Measurements from ENCODE around the gene COL1A2.

COL1A2 gene

GRCh38 chr7:94382132-94382531, 12.6 kb upstream of the COL1A2 start:
- H3K9me3 ChIP-seq (ENCODE audit: control insufficient read depth, insufficient read depth, low read length), result no peaks in the 10 kb centered on the region
- WGBS (ENCODE audit: insufficient coverage, insufficient read length), result 100% methylated on average over 2 of the region's 3 CpGs
- no peak overlapping the region for H3K27ac ChIP-seq (ENCODE audit: low read length)
- H3K4me3 ChIP-seq (ENCODE audit: low read length), result no peak overlapping the region
- no peaks in the 10 kb centered on the region for H3K27me3 ChIP-seq (ENCODE audit: control insufficient read depth, insufficient read depth, low read length)
- DNase-seq (ENCODE audit: low read depth, low spot score), result no peak
- no peaks in the 10 kb centered on the region for H3K36me3 ChIP-seq (ENCODE audit: control insufficient read depth, insufficient read depth, low read length)
- 0 out of 2 replicates have a peak, but pooled peaks cover 2% of the 10 kb centered on the region for H3K4me1 ChIP-seq (ENCODE audit: control insufficient read depth, insufficient read depth, low read length)

- H3K4me3 ChIP-seq (ENCODE audit: low read length), result no peak overlapping the region
- H3K9me3 ChIP-seq (ENCODE audit: control insufficient read depth, insufficient read depth, low read length), result no peaks in the 10 kb centered on the region
- H3K36me3 ChIP-seq (ENCODE audit: control insufficient read depth, insufficient read depth, low read length), result no peaks in the 10 kb centered on the region
- H3K27me3 ChIP-seq (ENCODE audit: control insufficient read depth, insufficient read depth, low read length), result no peaks in the 10 kb centered on the region
- DNase-seq (ENCODE audit: low read depth, low spot score), result no peak
- H3K4me1 ChIP-seq (ENCODE audit: control insufficient read depth, insufficient read depth, low read length), result 0 out of 2 replicates have a peak, but pooled peaks cover 2% of the 10 kb centered on the region
- H3K27ac ChIP-seq (ENCODE audit: low read length), result no peak overlapping the region
- WGBS (ENCODE audit: insufficient coverage, insufficient read length), result no CpG with 5 or more reads among the region's 1 CpG
Measured at GRCh38 chr7:94382746-94383145, 11.9 kb upstream of the COL1A2 start.

GRCh38 chr7:94384315-94384714, 10.4 kb upstream of the COL1A2 start:
- Histone ChIP-seq H3K27ac (ENCODE audit: low read length) (no peak overlapping the region), H3K27me3 (ENCODE audit: control insufficient read depth, insufficient read depth, low read length) (no peaks in the 10 kb centered on the region), H3K4me1 (ENCODE audit: control insufficient read depth, insufficient read depth, low read length) (0 out of 2 replicates have a peak, but pooled peaks cover 2% of the 10 kb centered on the region), H3K36me3 (ENCODE audit: control insufficient read depth, insufficient read depth, low read length) (no peaks in the 10 kb centered on the region), H3K4me3 (ENCODE audit: low read length) (no peak overlapping the region), H3K9me3 (ENCODE audit: control insufficient read depth, insufficient read depth, low read length) (no peaks in the 10 kb centered on the region)
- no peak for DNase-seq (ENCODE audit: low read depth, low spot score)
- WGBS (ENCODE audit: insufficient coverage, insufficient read length), result no CpG with 5 or more reads among the region's 4 CpGs

GRCh38 chr7:94386416-94386815, 8.3 kb upstream of the COL1A2 start:
- whole genome bisulfite sequencing (ENCODE audit: insufficient coverage, insufficient read length), result no CpG with 5 or more reads among the region's 2 CpGs
- no peak for DNase-seq (ENCODE audit: low read depth, low spot score)
- Histone ChIP-seq H3K27ac (ENCODE audit: low read length) (no peak overlapping the region), H3K36me3 (ENCODE audit: control insufficient read depth, insufficient read depth, low read length) (no peaks in the 10 kb centered on the region), H3K4me3 (ENCODE audit: low read length) (no peak overlapping the region), H3K9me3 (ENCODE audit: control insufficient read depth, insufficient read depth, low read length) (no peaks in the 10 kb centered on the region), H3K27me3 (ENCODE audit: control insufficient read depth, insufficient read depth, low read length) (no peaks in the 10 kb centered on the region), H3K4me1 (ENCODE audit: control insufficient read depth, insufficient read depth, low read length) (0 out of 2 replicates have a peak, but pooled peaks cover 2% of the 10 kb centered on the region)

GRCh38 chr7:94388540-94388939, 6.2 kb upstream of the COL1A2 start:
- no peak for DNase-seq (ENCODE audit: low read depth, low spot score)
- Histone ChIP-seq H3K4me3 (ENCODE audit: low read length) (no peak overlapping the region), H3K36me3 (ENCODE audit: control insufficient read depth, insufficient read depth, low read length) (no peaks in the 10 kb centered on the region), H3K9me3 (ENCODE audit: control insufficient read depth, insufficient read depth, low read length) (no peaks in the 10 kb centered on the region), H3K27ac (ENCODE audit: low read length) (no peak overlapping the region), H3K27me3 (ENCODE audit: control insufficient read depth, insufficient read depth, low read length) (no peaks in the 10 kb centered on the region), H3K4me1 (ENCODE audit: control insufficient read depth, insufficient read depth, low read length) (peaks cover 6% of the 10 kb centered on the region)
- WGBS (ENCODE audit: insufficient coverage, insufficient read length), result no CpG with 5 or more reads among the region's 1 CpG

GRCh38 chr7:94389381-94389780, 5.3 kb upstream of the COL1A2 start:
- no CpG with 5 or more reads among the region's 1 CpG for WGBS (ENCODE audit: insufficient coverage, insufficient read length)
- no peaks in the 10 kb centered on the region for H3K36me3 ChIP-seq (ENCODE audit: control insufficient read depth, insufficient read depth, low read length)
- H3K4me1 ChIP-seq (ENCODE audit: control insufficient read depth, insufficient read depth, low read length), result peaks cover 6% of the 10 kb centered on the region
- no peak overlapping the region for H3K4me3 ChIP-seq (ENCODE audit: low read length)
- no peaks in the 10 kb centered on the region for H3K9me3 ChIP-seq (ENCODE audit: control insufficient read depth, insufficient read depth, low read length)
- no peaks in the 10 kb centered on the region for H3K27me3 ChIP-seq (ENCODE audit: control insufficient read depth, insufficient read depth, low read length)
- no peak overlapping the region for H3K27ac ChIP-seq (ENCODE audit: low read length)
- DNase-seq (ENCODE audit: low read depth, low spot score), result no peak

- H3K4me1 ChIP-seq (ENCODE audit: control insufficient read depth, insufficient read depth, low read length), result peaks cover 6% of the 10 kb centered on the region
- H3K36me3 ChIP-seq (ENCODE audit: control insufficient read depth, insufficient read depth, low read length), result no peaks in the 10 kb centered on the region
- no peak overlapping the region for H3K27ac ChIP-seq (ENCODE audit: low read length)
- no peaks in the 10 kb centered on the region for H3K9me3 ChIP-seq (ENCODE audit: control insufficient read depth, insufficient read depth, low read length)
- no peak for DNase-seq (ENCODE audit: low read depth, low spot score)
- H3K27me3 ChIP-seq (ENCODE audit: control insufficient read depth, insufficient read depth, low read length), result no peaks in the 10 kb centered on the region
- WGBS (ENCODE audit: insufficient coverage, insufficient read length), result no CpG with 5 or more reads among the region's 4 CpGs
- H3K4me3 ChIP-seq (ENCODE audit: low read length), result no peak overlapping the region
Measured at GRCh38 chr7:94391726-94392392, 2.8 kb upstream of the COL1A2 start.

GRCh38 chr7:94392393-94392786, 2.3 kb upstream of the COL1A2 start:
- WGBS (ENCODE audit: insufficient coverage, insufficient read length), result no CpG with 5 or more reads among the region's 1 CpG
- no peak overlapping the region for H3K27ac ChIP-seq (ENCODE audit: low read length)
- H3K9me3 ChIP-seq (ENCODE audit: control insufficient read depth, insufficient read depth, low read length), result no peaks in the 10 kb centered on the region
- no peaks in the 10 kb centered on the region for H3K36me3 ChIP-seq (ENCODE audit: control insufficient read depth, insufficient read depth, low read length)
- DNase-seq (ENCODE audit: low read depth, low spot score), result no peak
- no peak overlapping the region for H3K4me3 ChIP-seq (ENCODE audit: low read length)
- H3K27me3 ChIP-seq (ENCODE audit: control insufficient read depth, insufficient read depth, low read length), result no peaks in the 10 kb centered on the region
- peaks cover 6% of the 10 kb centered on the region for H3K4me1 ChIP-seq (ENCODE audit: control insufficient read depth, insufficient read depth, low read length)

GRCh38 chr7:94393246-94394108, 1.2 kb upstream of the COL1A2 start:
- peaks cover 6% of the 10 kb centered on the region for H3K4me1 ChIP-seq (ENCODE audit: control insufficient read depth, insufficient read depth, low read length)
- H3K4me3 ChIP-seq (ENCODE audit: low read length), result peak overlapping the region; percentile 24; the same call in 1 of the 2 replicates
- no CpG with 5 or more reads among the region's 24 CpGs for WGBS (ENCODE audit: insufficient coverage, insufficient read length)
- H3K9me3 ChIP-seq (ENCODE audit: control insufficient read depth, insufficient read depth, low read length), result no peaks in the 10 kb centered on the region
- DNase-seq (ENCODE audit: low read depth, low spot score), result no peak
- no peaks in the 10 kb centered on the region for H3K27me3 ChIP-seq (ENCODE audit: control insufficient read depth, insufficient read depth, low read length)
- H3K36me3 ChIP-seq (ENCODE audit: control insufficient read depth, insufficient read depth, low read length), result no peaks in the 10 kb centered on the region
- no peak overlapping the region for H3K27ac ChIP-seq (ENCODE audit: low read length)

GRCh38 chr7:94394109-94394436, 622 bp upstream of the COL1A2 start:
- H3K27ac ChIP-seq (ENCODE audit: low read length), result no peak overlapping the region
- no peaks in the 10 kb centered on the region for H3K9me3 ChIP-seq (ENCODE audit: control insufficient read depth, insufficient read depth, low read length)
- H3K4me3 ChIP-seq (ENCODE audit: low read length), result peak overlapping the region; percentile 35; the same call in 1 of the 2 replicates
- no peaks in the 10 kb centered on the region for H3K27me3 ChIP-seq (ENCODE audit: control insufficient read depth, insufficient read depth, low read length)
- no peaks in the 10 kb centered on the region for H3K36me3 ChIP-seq (ENCODE audit: control insufficient read depth, insufficient read depth, low read length)
- no CpG with 5 or more reads among the region's 19 CpGs for WGBS (ENCODE audit: insufficient coverage, insufficient read length)
- no peak for DNase-seq (ENCODE audit: low read depth, low spot score)
- H3K4me1 ChIP-seq (ENCODE audit: control insufficient read depth, insufficient read depth, low read length), result peaks cover 6% of the 10 kb centered on the region

All from iPS DF 6.9 (cell line).